ENCODE measurements around the gene PNMA1.

PNMA1 gene

GRCh38 chr14:73662487-73662943, 51.7 kb downstream of the PNMA1 start:
- no peak overlapping the region for H3K4me3 ChIP-seq (ENCODE audit: low read depth, low read length)
- no peak for TF ChIP-seq CTCF (IDR thresholded peaks at IDR 0.05; ENCODE audit: borderline replicate concordance, insufficient read depth, low read depth, low read length)

- H3K4me3 ChIP-seq (ENCODE audit: low read depth, low read length): no peak overlapping the region
- TF ChIP-seq CTCF (IDR thresholded peaks at IDR 0.05; ENCODE audit: borderline replicate concordance, insufficient read depth, low read depth, low read length): no peak
Observed at GRCh38 chr14:73661872-73662271, 52.3 kb downstream of the PNMA1 start.
